Endothelial cell of umbilical vein (primary cell): ENCODE results near the gene ZNF438. TPM values are rescaled to one million over a fixed set of nuclear protein-coding genes. Genes with fewer than 3 reads are reported as not detected.

Source experiments
- BruUV-seq: library from RNA; stranded (reverse); fragments of 400-500 nt; replicated peaks from 2 replicates; lab custom pipeline; 2021; lab: Mats Ljungman, UMichigan
- CTCF ChIA-PET: fragments of 300-600, 350-600 bp; sonication (Branson Sonifier 250); formaldehyde crosslinking; loops from one replicate; lab custom pipeline; 2021; ENCODE audit warnings: antibody characterized with exemption, inconsistent platforms; lab: Charles Lee
- POLR2A ChIA-PET: fragments of 300-600, 350-600 bp; sonication (Branson Sonifier 250); formaldehyde crosslinking; loops from one replicate; lab custom pipeline; 2021; ENCODE audit warnings: antibody characterized with exemption, inconsistent platforms; lab: Charles Lee
- DNase-seq: peaks from one replicate; pipeline ENCODE4 v3.0.0-alpha.2; 2011; ENCODE audit warnings: low read depth, low spot score
- FAIRE-seq: peaks from 2 replicates; lab custom pipeline; 2011; peaks lifted over from hg19 to GRCh38; lab: Jason Lieb, UNC
- H2AFZ ChIP-seq: 2 replicates; pipeline ENCODE4 v1.6.0; 2012; ENCODE audit warnings: low read depth, low read length, control low read depth, inconsistent platforms
- H3K27ac ChIP-seq: 2 replicates; pipeline ENCODE4 v1.5.1; 2011; ENCODE audit warnings: low read depth, mild to moderate bottlenecking, control low read depth, low read length, moderate library complexity; ENCODE audit not compliant: insufficient read depth
- H3K27me3 ChIP-seq, 2 experiments: 2 replicates each; pipeline versions ENCODE4 v1.6.0 to v1.6.1; 2011; ENCODE audit warnings: low read length in 2 of 2, mixed read lengths in 1 of 2; ENCODE audit not compliant: control insufficient read depth in 2 of 2, insufficient read depth in 2 of 2
- H3K36me3 ChIP-seq, 2 experiments: 2 replicates in 1 of 2; 3 replicates in 1 of 2; pipeline ENCODE4 v1.5.1; 2011; ENCODE audit warnings: low read length in 2 of 2, mild to moderate bottlenecking in 1 of 2, moderate library complexity in 1 of 2; ENCODE audit not compliant: control insufficient read depth in 2 of 2, insufficient read depth in 2 of 2; ENCODE audit errors: extremely low read depth in 1 of 2
- H3K4me1 ChIP-seq: 3 replicates; pipeline ENCODE4 v1.5.1; 2011; ENCODE audit warnings: mild to moderate bottlenecking, low read length; ENCODE audit not compliant: control insufficient read depth, insufficient read depth; ENCODE audit errors: extremely low read depth
- H3K4me2 ChIP-seq: 2 replicates; pipeline ENCODE4 v1.6.1; 2011; ENCODE audit warnings: low read length, control low read depth, mixed read lengths; ENCODE audit not compliant: insufficient read depth
- H3K4me3 ChIP-seq, 3 experiments: fragments of 200-600 bp in 1 of 3; sonication (generic), shearing (Covaris generic) in 1 of 3; replicated peaks in 1 of 3; 2 replicates each; pipeline ENCODE4 v1.5.1; 2011 to 2016; ENCODE audit warnings: control low read depth in 3 of 3, low read length in 3 of 3, mild to moderate bottlenecking in 2 of 3, inconsistent platforms in 1 of 3, low read depth in 1 of 3, moderate library complexity in 1 of 3; ENCODE audit not compliant: insufficient read depth in 1 of 3
- H3K79me2 ChIP-seq: 2 replicates; pipeline ENCODE4 v1.6.0; 2012; ENCODE audit warnings: low read length, inconsistent platforms; ENCODE audit not compliant: control insufficient read depth, insufficient read depth
- H3K9ac ChIP-seq: replicated peaks from 2 replicates; pipeline ENCODE3; 2011; ENCODE audit warnings: low read length, control low read depth; ENCODE audit not compliant: insufficient read depth; ENCODE audit errors: extremely low read depth
- H3K9me1 ChIP-seq: replicated peaks from 3 replicates; pipeline ENCODE4 v1.6.0; 2011; ENCODE audit warnings: mild to moderate bottlenecking, low read length; ENCODE audit not compliant: control insufficient read depth, insufficient read depth; ENCODE audit errors: extremely low read depth
- H3K9me3 ChIP-seq: replicated peaks from 2 replicates; pipeline ENCODE4 v1.5.1; 2012; ENCODE audit warnings: low read length, inconsistent platforms; ENCODE audit not compliant: control insufficient read depth, insufficient read depth
- H4K20me1 ChIP-seq: replicated peaks from 2 replicates; pipeline ENCODE3; 2011; ENCODE audit warnings: mild to moderate bottlenecking, low read length; ENCODE audit not compliant: control insufficient read depth, insufficient read depth; ENCODE audit errors: extremely low read depth
- CTCF ChIP-seq, 2 donors: IDR thresholded peaks; 1 replicate in 1 of 2; 2 replicates in 1 of 2; pipeline ENCODE4 v1.5.1; 2011; ENCODE audit warnings: low read length in 2 of 2, mild to moderate bottlenecking in 2 of 2, moderate library complexity in 2 of 2, control low read depth in 1 of 2, inconsistent platforms in 1 of 2, low read depth in 1 of 2; ENCODE audit not compliant: insufficient read depth in 1 of 2; ENCODE audit errors: extremely low read depth in 1 of 2
- EZH2 ChIP-seq: IDR thresholded peaks from 2 replicates; pipeline ENCODE4 v1.6.1; 2012; ENCODE audit warnings: borderline replicate concordance, low read depth, mild to moderate bottlenecking, moderate library complexity, low read length, inconsistent platforms; ENCODE audit not compliant: severe bottlenecking
- FOS ChIP-seq: IDR thresholded peaks from 2 replicates; pipeline ENCODE4 v1.6.1; 2011; ENCODE audit warnings: mild to moderate bottlenecking, low read length, moderate library complexity, borderline replicate concordance; ENCODE audit not compliant: insufficient read depth
- GATA2 ChIP-seq: IDR thresholded peaks from 2 replicates; pipeline ENCODE4 v1.7.0; 2011; ENCODE audit warnings: low read depth, mild to moderate bottlenecking, moderate library complexity, mixed read lengths, low read length; ENCODE audit not compliant: insufficient read length, insufficient read depth
- JUN ChIP-seq: IDR thresholded peaks from 2 replicates; pipeline ENCODE4 v1.6.1; 2011; ENCODE audit warnings: borderline replicate concordance, low read depth; ENCODE audit not compliant: insufficient read length, insufficient read depth
- MAX ChIP-seq: IDR thresholded peaks from 2 replicates; pipeline ENCODE4 v1.6.1; 2011; ENCODE audit not compliant: insufficient read depth, insufficient read length
- MYC ChIP-seq: IDR thresholded peaks from one replicate; pipeline ENCODE4 v1.6.1; 2011; ENCODE audit warnings: mild to moderate bottlenecking, low read depth, low read length
- POLR2A ChIP-seq: IDR thresholded peaks from 2 replicates; pipeline ENCODE4 v1.6.1; 2012; ENCODE audit warnings: low read depth, mild to moderate bottlenecking, control low read depth, low read length
- POLR2AphosphoS5 ChIP-seq: IDR thresholded peaks from 2 replicates; pipeline ENCODE4 v1.6.1; 2012; ENCODE audit warnings: low read depth, mild to moderate bottlenecking, control low read depth, low read length, moderate library complexity; ENCODE audit not compliant: insufficient read depth
- dilution Hi-C: fragments of 300-500 bp; cut with MboI; formaldehyde crosslinking; loops from one replicate; pipeline ENCODE4 v1.15.0; 2019; ENCODE audit warnings: low sequenced_read_pairs; ENCODE audit not compliant: extremely low pct_ligation_motif_present
- intact Hi-C: fragments of 100-400 bp; cut with micrococcal nuclease; formaldehyde crosslinking; loops from one replicate; pipeline ENCODE4 v1.10.0; 2022
- polyA plus RNA-seq, 4 experiments: library from polyadenylated mRNA; depleted of rRNA in 3 of 4; stranded (reverse) in 3 of 4; unstranded in 1 of 4; fragments of >200 nt; gene quantifications; 2 replicates each; pipeline versions ENCODE4 v1.2.1 to v1.2.3, GENCODE V29; 2011 to 2012; ENCODE audit warnings: missing spikeins in 1 of 4
- total RNA-seq: library from RNA; stranded (reverse); gene quantifications from 2 replicates; pipeline ENCODE4 v1.2.3, GENCODE V29; 2021

ZNF438 gene
- total and polyA plus RNA-seq, 2 donors (not counting 3 experiments of a cell fraction or from before 2014, with no cell fraction given) = 7.2 to 15.1 TPM

GRCh38 chr10:30897048-30897447 is 134.6 kb downstream of the ZNF438 start:
- Histone ChIP-seq H3K27ac (no peak overlapping the region), H3K9me3 (no peaks in the 10 kb centered on the region), H2AFZ (no peak overlapping the region), H3K36me3 (no peaks in the 10 kb centered on the region), H3K9me1 (peaks cover 2% of the 10 kb centered on the region), H3K79me2 (no peaks in the 10 kb centered on the region), H3K4me3 (no peak overlapping the region), H3K4me1 (peaks cover 15% of the 10 kb centered on the region), H3K4me2 (no peak overlapping the region), H4K20me1 (no peaks in the 10 kb centered on the region), H3K27me3 (no peaks in the 10 kb centered on the region), H3K9ac (no peak overlapping the region)
- DNase-seq (no peak), FAIRE-seq (no peak)
- dilution Hi-C loops (no loop called here), intact Hi-C loops (no loop called here)
- ChIA-PET CTCF (no interaction called here), POLR2A (no interaction called here)
- BruUV-seq = no TSS peak
- TF ChIP-seq POLR2AphosphoS5 (no peak), POLR2A (no peak), MAX (no peak), GATA2 (no peak), EZH2 (no peak), FOS (no peak), JUN (no peak), CTCF (IDR thresholded peaks at IDR 0.05; ENCODE audit: extremely low read depth in 1 of 2, insufficient read depth in 1 of 2, low read depth in 1 of 2, low read length in 2 of 2) (no peak), MYC (no peak)
